ENCODE measurements around the gene PDGFD. TPM values are rescaled to one million over a fixed set of nuclear protein-coding genes. Genes with fewer than 3 reads are reported as not detected.

The PDGFD gene
- polyA plus RNA-seq, 1 donor = 18.1 TPM

DNA sequence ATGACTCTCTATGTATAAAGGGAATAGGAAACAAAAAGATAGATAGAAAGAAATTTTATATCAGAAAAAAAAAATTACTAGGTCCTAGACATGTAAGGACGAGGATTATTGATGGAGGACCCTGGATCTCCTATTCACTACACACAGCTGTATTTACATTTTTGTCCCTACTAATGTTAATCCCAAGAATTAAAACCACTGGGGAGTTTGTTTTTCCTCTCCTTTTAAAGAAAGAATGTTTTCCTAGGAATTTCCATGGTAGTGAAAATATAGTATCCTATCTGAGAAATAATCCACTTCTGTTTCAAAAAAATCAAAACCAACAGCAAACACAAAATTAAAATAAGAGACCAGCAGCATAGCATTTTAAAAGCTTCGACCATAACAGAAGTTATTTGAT, 41.1 kb downstream of the PDGFD start:
- no peaks in the 10 kb centered on the region for H3K27me3 ChIP-seq (ENCODE audit: control insufficient read depth, insufficient read depth, low read length)
- H3K4me3 ChIP-seq (ENCODE audit: low read length) = no peak overlapping the region
- H3K27ac ChIP-seq (ENCODE audit: low read length) = no peak overlapping the region
- no peaks in the 10 kb centered on the region for H3K9me3 ChIP-seq (ENCODE audit: control insufficient read depth, low read depth, low read length)
- DNase-seq = no peak
- WGBS (ENCODE audit: insufficient coverage, low lambda C conversion rate) = 77% methylated on average over 2 of the region's 2 CpGs
- no peaks in the 10 kb centered on the region for H3K4me1 ChIP-seq (ENCODE audit: control insufficient read depth, insufficient read depth, low read length)
- no peaks in the 10 kb centered on the region for H3K36me3 ChIP-seq (ENCODE audit: control insufficient read depth, insufficient read depth, low read length)

DNA sequence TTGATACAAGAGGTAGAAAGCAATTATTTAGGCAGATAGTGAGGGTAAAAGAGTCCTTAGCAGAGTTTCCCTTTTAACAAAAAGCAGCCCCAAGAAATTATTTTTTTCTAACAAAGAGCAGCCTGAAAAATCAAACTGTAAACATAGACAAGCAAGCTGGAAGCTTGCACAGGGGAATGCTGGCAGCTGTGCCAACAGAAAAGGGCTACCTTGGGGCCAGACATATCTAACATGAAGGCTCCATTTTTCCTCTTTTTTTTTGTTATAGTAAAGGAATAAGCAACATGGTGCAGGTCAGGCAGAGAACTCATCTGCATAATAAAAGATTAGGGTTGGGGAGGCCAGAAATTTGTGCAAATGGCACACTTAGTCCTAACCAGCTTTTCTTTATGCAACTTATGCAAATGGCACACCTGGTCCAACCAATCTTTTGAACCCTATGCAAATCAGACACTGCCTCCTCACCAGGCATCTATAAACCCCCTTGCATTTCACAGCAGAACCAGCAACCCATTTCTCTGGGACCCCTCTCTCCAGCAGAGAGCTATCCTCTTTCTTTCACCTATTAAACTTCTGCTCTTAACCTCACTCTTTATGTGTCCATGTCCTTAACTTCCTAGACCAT, 41.8 kb downstream of the PDGFD start:
- DNase-seq = no peak
- no peak overlapping the region for H3K27ac ChIP-seq (ENCODE audit: low read length)
- no peaks in the 10 kb centered on the region for H3K27me3 ChIP-seq (ENCODE audit: control insufficient read depth, insufficient read depth, low read length)
- no peaks in the 10 kb centered on the region for H3K4me1 ChIP-seq (ENCODE audit: control insufficient read depth, insufficient read depth, low read length)
- no peak overlapping the region for H3K4me3 ChIP-seq (ENCODE audit: low read length)
- no peaks in the 10 kb centered on the region for H3K36me3 ChIP-seq (ENCODE audit: control insufficient read depth, insufficient read depth, low read length)
- H3K9me3 ChIP-seq (ENCODE audit: control insufficient read depth, low read depth, low read length) = no peaks in the 10 kb centered on the region

DNA sequence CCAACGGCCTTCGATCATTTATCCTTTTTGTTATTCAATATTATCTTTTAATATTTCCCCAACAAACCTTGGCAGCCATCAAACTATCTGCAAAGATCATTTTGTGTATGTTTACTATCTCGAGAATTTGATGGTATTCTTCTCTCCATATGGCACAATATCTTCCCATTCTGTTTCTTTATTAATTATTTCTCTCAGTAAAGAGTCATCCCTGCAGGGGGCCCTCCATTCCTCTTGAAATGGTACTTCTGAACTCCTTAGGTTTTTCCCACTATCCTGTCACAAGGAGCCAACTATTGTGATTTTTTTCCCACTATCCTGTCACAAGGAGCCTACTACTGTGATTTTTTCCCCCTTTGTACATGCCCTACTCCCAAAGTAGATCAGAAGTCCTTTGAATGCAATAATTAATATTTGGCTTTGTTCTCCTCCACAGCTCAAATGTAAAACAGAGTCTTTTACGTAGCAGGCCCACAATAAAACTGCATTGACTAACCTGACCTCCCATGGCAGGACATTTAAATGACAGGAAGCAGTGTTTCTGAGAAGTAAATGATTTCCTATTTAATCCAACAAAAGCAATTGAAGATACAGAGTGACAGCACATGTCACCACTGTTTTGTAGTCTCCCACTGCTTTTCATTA, 43.3 kb downstream of the PDGFD start:
- no peak overlapping the region for H3K27ac ChIP-seq (ENCODE audit: low read length)

DNA sequence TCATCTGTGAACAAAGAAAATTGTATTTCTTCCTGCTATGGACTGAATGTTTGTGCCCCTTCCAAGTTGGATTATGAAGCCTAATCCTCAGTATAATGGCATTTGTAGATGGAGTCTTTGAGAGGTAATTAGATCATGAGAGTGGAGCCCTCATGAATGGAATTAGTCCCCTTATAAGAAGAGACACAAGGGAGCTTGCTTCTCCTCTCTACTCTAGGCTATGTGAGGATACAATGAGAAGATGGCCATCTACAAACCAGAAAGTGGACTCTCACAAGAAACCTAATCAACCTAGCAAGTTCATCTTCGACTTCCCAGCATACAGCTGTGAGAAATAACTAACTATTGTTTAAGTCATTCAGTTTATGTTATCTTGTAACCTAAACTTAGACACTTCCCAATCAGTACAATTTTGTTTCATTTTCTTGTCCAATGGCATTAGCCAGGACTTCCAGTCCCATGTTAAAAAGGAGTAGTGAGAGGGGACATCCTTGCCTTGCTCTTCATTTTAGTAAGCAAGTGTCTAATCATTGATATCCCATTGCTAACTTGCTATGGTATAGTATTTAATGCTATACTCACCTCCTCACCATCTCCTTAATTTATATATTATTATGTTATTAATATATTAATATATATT, 45.7 kb downstream of the PDGFD start:
- H3K4me1 ChIP-seq (ENCODE audit: control insufficient read depth, insufficient read depth, low read length) = no peaks in the 10 kb centered on the region
- no peak for DNase-seq
- H3K27ac ChIP-seq (ENCODE audit: low read length) = no peak overlapping the region
- H3K36me3 ChIP-seq (ENCODE audit: control insufficient read depth, insufficient read depth, low read length) = no peaks in the 10 kb centered on the region
- H3K4me3 ChIP-seq (ENCODE audit: low read length) = no peak overlapping the region
- WGBS (ENCODE audit: insufficient coverage, low lambda C conversion rate) = no CpG with 5 or more reads among the region's 1 CpG
- H3K27me3 ChIP-seq (ENCODE audit: control insufficient read depth, insufficient read depth, low read length) = no peaks in the 10 kb centered on the region
- H3K9me3 ChIP-seq (ENCODE audit: control insufficient read depth, low read depth, low read length) = no peaks in the 10 kb centered on the region

More for the DNA sequence above, 43.3 kb downstream of the PDGFD start:
- no peaks in the 10 kb centered on the region for H3K27me3 ChIP-seq (ENCODE audit: control insufficient read depth, insufficient read depth, low read length)
- no peaks in the 10 kb centered on the region for H3K9me3 ChIP-seq (ENCODE audit: control insufficient read depth, low read depth, low read length)
- H3K4me3 ChIP-seq (ENCODE audit: low read length) = no peak overlapping the region
- peak in 1 of 2 donors; percentile 38 for DNase-seq
- no peaks in the 10 kb centered on the region for H3K4me1 ChIP-seq (ENCODE audit: control insufficient read depth, insufficient read depth, low read length)
- no peaks in the 10 kb centered on the region for H3K36me3 ChIP-seq (ENCODE audit: control insufficient read depth, insufficient read depth, low read length)
- 80% methylated on average over 2 of the region's 4 CpGs for WGBS (ENCODE audit: insufficient coverage, low lambda C conversion rate)

DNA sequence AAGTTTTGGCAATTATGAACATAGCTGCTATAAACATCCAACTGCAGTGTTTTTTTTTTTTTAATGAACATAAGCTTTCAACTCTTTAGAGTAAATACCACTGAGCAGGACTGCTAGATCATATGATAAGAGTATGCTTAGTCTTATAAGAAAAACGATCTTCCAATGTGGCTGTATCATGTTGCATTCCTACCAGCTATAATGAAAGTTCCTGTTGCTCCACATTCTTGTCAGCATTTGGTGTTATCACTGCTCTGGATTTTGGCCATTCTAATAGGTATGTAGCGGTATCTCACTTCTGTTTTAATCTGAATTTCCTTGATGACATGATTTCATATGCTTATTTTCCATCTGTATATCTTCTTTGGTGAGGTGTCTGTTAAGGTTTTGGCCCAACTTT, 50.4 kb downstream of the PDGFD start:
- Histone ChIP-seq H3K9me3 (ENCODE audit: control insufficient read depth, low read depth, low read length) (no peaks in the 10 kb centered on the region), H3K4me1 (ENCODE audit: control insufficient read depth, insufficient read depth, low read length) (no peaks in the 10 kb centered on the region), H3K4me3 (ENCODE audit: low read length) (no peak overlapping the region), H3K27me3 (ENCODE audit: control insufficient read depth, insufficient read depth, low read length) (no peaks in the 10 kb centered on the region), H3K27ac (ENCODE audit: low read length) (no peak overlapping the region), H3K36me3 (ENCODE audit: control insufficient read depth, insufficient read depth, low read length) (no peaks in the 10 kb centered on the region)
- 83% methylated on average over 2 of the region's 2 CpGs for WGBS (ENCODE audit: insufficient coverage, low lambda C conversion rate)
- DNase-seq = no peak

DNA sequence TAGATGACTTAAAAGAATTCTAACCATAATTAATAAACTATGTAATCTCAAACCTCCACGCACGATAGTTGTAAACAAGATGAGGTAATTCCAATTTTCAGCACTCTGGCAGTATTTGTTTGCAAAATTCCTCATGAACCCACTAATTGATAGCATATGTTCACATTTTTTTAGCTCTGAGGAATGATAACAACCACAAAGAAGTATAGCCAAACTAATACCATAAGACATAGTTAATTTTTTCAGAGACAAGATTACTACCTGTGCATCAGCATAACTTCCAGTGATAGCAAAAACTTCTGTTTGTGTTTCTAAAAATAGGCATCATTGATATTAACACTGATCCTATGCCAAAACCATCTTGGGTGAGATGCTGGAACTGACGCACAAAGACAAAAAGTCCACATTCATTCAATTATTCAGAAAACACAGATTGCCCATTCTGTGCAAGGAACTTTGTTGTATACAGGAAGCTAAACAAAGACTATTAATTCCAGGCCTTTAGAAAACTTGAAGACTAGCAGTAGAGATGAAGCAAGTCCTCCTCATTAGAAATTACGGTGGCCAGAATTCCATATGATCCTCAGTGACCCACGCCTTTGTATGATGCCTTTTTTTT, 57.7 kb downstream of the PDGFD start:
- Histone ChIP-seq H3K27ac (ENCODE audit: low read length) (no peak overlapping the region), H3K4me3 (ENCODE audit: low read length) (no peak overlapping the region), H3K9me3 (ENCODE audit: control insufficient read depth, low read depth, low read length) (no peaks in the 10 kb centered on the region), H3K27me3 (ENCODE audit: control insufficient read depth, insufficient read depth, low read length) (no peaks in the 10 kb centered on the region), H3K4me1 (ENCODE audit: control insufficient read depth, insufficient read depth, low read length) (no peaks in the 10 kb centered on the region), H3K36me3 (ENCODE audit: control insufficient read depth, insufficient read depth, low read length) (no peaks in the 10 kb centered on the region)
- 100% methylated on average over 1 of the region's 5 CpGs for WGBS (ENCODE audit: insufficient coverage, low lambda C conversion rate)
- no peak for DNase-seq

DNA sequence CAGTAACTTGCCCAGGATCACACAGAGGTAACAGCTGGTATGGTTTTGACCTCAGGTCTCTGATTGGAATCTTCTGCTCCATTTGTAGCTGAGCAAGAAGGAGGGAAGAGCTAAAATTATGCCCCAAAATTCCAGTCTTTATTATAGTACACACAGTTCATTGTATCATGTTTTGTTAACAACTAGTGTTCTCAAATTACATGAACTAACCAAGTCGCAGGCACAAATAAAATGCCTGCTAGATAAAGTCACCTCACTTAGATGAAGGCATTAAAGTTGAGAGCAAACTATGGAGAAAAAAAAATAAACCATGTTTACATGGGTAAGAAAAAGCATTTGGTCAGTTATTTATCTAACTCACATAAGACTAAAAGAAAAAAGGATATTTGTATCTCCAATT, 58.8 kb downstream of the PDGFD start:
- no CpG with 5 or more reads among the region's 1 CpG for WGBS (ENCODE audit: insufficient coverage, low lambda C conversion rate)
- no peak overlapping the region for H3K4me3 ChIP-seq (ENCODE audit: low read length)

DNA sequence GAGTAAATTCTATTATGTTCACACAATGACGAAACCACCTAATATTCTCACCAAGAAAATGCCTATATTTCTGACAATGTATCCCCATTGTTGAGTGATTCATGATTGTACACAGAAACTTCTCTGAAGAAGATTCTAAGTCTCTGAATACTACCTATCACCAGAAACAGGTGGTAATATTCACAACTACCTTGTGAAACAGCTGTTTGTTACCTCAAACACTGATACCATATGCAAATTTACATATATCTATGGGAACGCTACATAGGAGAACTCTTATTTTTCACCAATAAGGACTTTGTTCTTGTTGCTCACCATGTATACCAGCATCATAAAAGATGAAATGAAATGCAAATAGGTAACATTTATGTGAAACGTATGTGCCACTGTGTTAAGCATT, 59.3 kb downstream of the PDGFD start:
- Histone ChIP-seq H3K4me1 (ENCODE audit: control insufficient read depth, insufficient read depth, low read length) (no peaks in the 10 kb centered on the region), H3K9me3 (ENCODE audit: control insufficient read depth, low read depth, low read length) (no peaks in the 10 kb centered on the region), H3K36me3 (ENCODE audit: control insufficient read depth, insufficient read depth, low read length) (no peaks in the 10 kb centered on the region), H3K27ac (ENCODE audit: low read length) (no peak overlapping the region), H3K27me3 (ENCODE audit: control insufficient read depth, insufficient read depth, low read length) (no peaks in the 10 kb centered on the region), H3K4me3 (ENCODE audit: low read length) (no peak overlapping the region)
- 80% methylated on average over 2 of the region's 3 CpGs for WGBS (ENCODE audit: insufficient coverage, low lambda C conversion rate)
- no peak for DNase-seq

More for the DNA sequence above, 58.8 kb downstream of the PDGFD start:
- no peaks in the 10 kb centered on the region for H3K9me3 ChIP-seq (ENCODE audit: control insufficient read depth, low read depth, low read length)
- H3K4me1 ChIP-seq (ENCODE audit: control insufficient read depth, insufficient read depth, low read length) = no peaks in the 10 kb centered on the region
- no peaks in the 10 kb centered on the region for H3K36me3 ChIP-seq (ENCODE audit: control insufficient read depth, insufficient read depth, low read length)
- DNase-seq = no peak
- no peak overlapping the region for H3K27ac ChIP-seq (ENCODE audit: low read length)
- H3K27me3 ChIP-seq (ENCODE audit: control insufficient read depth, insufficient read depth, low read length) = no peaks in the 10 kb centered on the region

DNA sequence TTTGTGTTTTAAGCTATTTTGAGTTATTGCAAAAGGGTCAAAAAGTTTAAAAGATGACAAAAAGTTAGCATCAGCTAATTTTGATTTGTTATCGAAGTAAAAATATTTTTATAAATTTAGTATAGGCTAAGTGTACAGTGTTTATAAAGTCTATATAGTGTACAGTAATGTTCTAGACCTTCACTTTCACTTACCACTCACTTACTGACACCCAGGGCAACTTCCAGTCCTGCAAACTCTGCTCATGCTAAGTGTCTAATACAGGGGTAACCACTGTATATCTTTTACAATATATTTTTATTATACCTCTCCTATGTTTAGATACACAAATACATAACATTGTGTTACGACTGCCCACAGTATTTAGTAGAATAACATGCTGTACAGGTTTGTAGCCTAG, 59.7 kb downstream of the PDGFD start:
- Histone ChIP-seq H3K36me3 (ENCODE audit: control insufficient read depth, insufficient read depth, low read length) (no peaks in the 10 kb centered on the region), H3K4me1 (ENCODE audit: control insufficient read depth, insufficient read depth, low read length) (no peaks in the 10 kb centered on the region), H3K9me3 (ENCODE audit: control insufficient read depth, low read depth, low read length) (no peaks in the 10 kb centered on the region), H3K27me3 (ENCODE audit: control insufficient read depth, insufficient read depth, low read length) (no peaks in the 10 kb centered on the region), H3K4me3 (ENCODE audit: low read length) (no peak overlapping the region), H3K27ac (ENCODE audit: low read length) (no peak overlapping the region)
- WGBS (ENCODE audit: insufficient coverage, low lambda C conversion rate) = 100% methylated on average over 1 of the region's 2 CpGs
- no peak for DNase-seq

DNA sequence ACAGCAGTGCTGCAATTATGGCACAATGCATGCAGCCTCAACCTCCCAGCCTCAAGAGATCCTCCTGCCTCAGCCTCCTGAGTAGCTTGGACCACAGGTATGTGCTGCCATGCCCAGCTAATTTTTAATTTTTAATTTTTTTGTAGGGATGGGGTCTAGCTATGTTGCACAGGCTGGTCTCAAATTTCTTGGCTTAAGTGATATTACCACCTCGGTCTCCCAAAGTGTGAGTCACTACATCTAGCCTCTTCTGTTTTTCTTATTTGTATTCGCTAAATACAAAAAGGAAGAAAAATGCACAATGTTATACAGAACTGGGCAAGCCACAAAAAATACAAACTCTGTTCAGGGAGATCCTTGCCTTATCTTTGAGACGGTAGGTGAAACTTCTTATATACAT, 65.4 kb downstream of the PDGFD start:
- 100% methylated on average over 1 of the region's 3 CpGs for WGBS (ENCODE audit: insufficient coverage, low lambda C conversion rate)

More for the DNA sequence above, 65.4 kb downstream of the PDGFD start:
- H3K4me1 ChIP-seq (ENCODE audit: control insufficient read depth, insufficient read depth, low read length) = no peaks in the 10 kb centered on the region
- H3K9me3 ChIP-seq (ENCODE audit: control insufficient read depth, low read depth, low read length) = no peaks in the 10 kb centered on the region
- no peaks in the 10 kb centered on the region for H3K27me3 ChIP-seq (ENCODE audit: control insufficient read depth, insufficient read depth, low read length)
- no peak overlapping the region for H3K4me3 ChIP-seq (ENCODE audit: low read length)
- no peaks in the 10 kb centered on the region for H3K36me3 ChIP-seq (ENCODE audit: control insufficient read depth, insufficient read depth, low read length)
- H3K27ac ChIP-seq (ENCODE audit: low read length) = no peak overlapping the region
- DNase-seq = no peak

All from large intestine (tissue), 3 donors.